BLaER1 (cell line): Measurements from ENCODE around the gene SUSD1.

Source experiments
- H3K27ac ChIP-seq: shearing (Covaris generic); formaldehyde crosslinking; 2 replicates; pipeline ENCODE4 v1.8.1; 2022
- H3K27me3 ChIP-seq: shearing (Covaris generic); formaldehyde crosslinking; 2 replicates; pipeline ENCODE4 v1.8.1; 2022
- H3K36me3 ChIP-seq: shearing (Covaris generic); formaldehyde crosslinking; 2 replicates; pipeline ENCODE4 v1.8.1; 2022
- H3K4me1 ChIP-seq: shearing (Covaris generic); formaldehyde crosslinking; 2 replicates; pipeline ENCODE4 v1.8.1; 2022
- H3K4me2 ChIP-seq: shearing (Covaris generic); formaldehyde crosslinking; 2 replicates; pipeline ENCODE4 v1.8.1; 2022
- H3K4me3 ChIP-seq: shearing (Covaris generic); formaldehyde crosslinking; 2 replicates; pipeline ENCODE4 v1.8.1; 2022
- H3K9ac ChIP-seq: shearing (Covaris generic); formaldehyde crosslinking; 2 replicates; pipeline ENCODE4 v1.8.1; 2022
- H3K9me3 ChIP-seq: shearing (Covaris generic); formaldehyde crosslinking; 2 replicates; pipeline ENCODE4 v1.8.1; 2022
- H4K20me1 ChIP-seq: shearing (Covaris generic); formaldehyde crosslinking; 2 replicates; pipeline ENCODE4 v1.8.1; 2022
- Cebpa-rat ChIP-seq: shearing (Covaris generic); IDR thresholded peaks from 2 replicates; pipeline ENCODE4 v1.8.1; 2022

Gene SUSD1

GRCh38 chr9:112159781-112160180 lies 15.3 kb downstream of the SUSD1 start:
- no peak overlapping the region for H3K9ac ChIP-seq
- no peaks in the 10 kb centered on the region for H3K9me3 ChIP-seq
- H3K4me3 ChIP-seq, result no peak overlapping the region
- H3K4me1 ChIP-seq, result peaks cover 8% of the 10 kb centered on the region; the same call in 1 of the 2 replicates
- H3K27ac ChIP-seq, result no peak overlapping the region
- no peaks in the 10 kb centered on the region; the same call in 1 of the 2 replicates for H4K20me1 ChIP-seq
- TF ChIP-seq Cebpa-rat, result no peak
- no peak overlapping the region for H3K4me2 ChIP-seq
- peaks cover 8% of the 10 kb centered on the region; the same call in 1 of the 2 replicates for H3K36me3 ChIP-seq
- H3K27me3 ChIP-seq, result no peaks in the 10 kb centered on the region

GRCh38 chr9:112158656-112159367 lies 16.3 kb downstream of the SUSD1 start:
- Histone ChIP-seq H4K20me1 (no peaks in the 10 kb centered on the region; the same call in 1 of the 2 replicates), H3K4me3 (no peak overlapping the region), H3K9ac (no peak overlapping the region), H3K9me3 (no peaks in the 10 kb centered on the region), H3K27ac (no peak overlapping the region), H3K27me3 (no peaks in the 10 kb centered on the region), H3K4me1 (peaks cover 8% of the 10 kb centered on the region; the same call in 1 of the 2 replicates), H3K4me2 (no peak overlapping the region), H3K36me3 (peaks cover 17% of the 10 kb centered on the region; the same call in 1 of the 2 replicates)
- no peak for TF ChIP-seq Cebpa-rat

- Histone ChIP-seq H3K4me3 (no peak overlapping the region), H3K9me3 (no peaks in the 10 kb centered on the region), H3K27ac (no peak overlapping the region), H3K36me3 (peaks cover 22% of the 10 kb centered on the region; the same call in 1 of the 2 replicates), H4K20me1 (no peaks in the 10 kb centered on the region; the same call in 1 of the 2 replicates), H3K4me1 (peaks cover 6% of the 10 kb centered on the region; the same call in 1 of the 2 replicates), H3K27me3 (no peaks in the 10 kb centered on the region), H3K4me2 (no peak overlapping the region), H3K9ac (no peak overlapping the region)
- no peak for TF ChIP-seq Cebpa-rat
These were observed 17.1 kb downstream of the SUSD1 start for GRCh38 chr9:112157961-112158360.

- no peaks in the 10 kb centered on the region for H3K9me3 ChIP-seq
- no peaks in the 10 kb centered on the region for H4K20me1 ChIP-seq
- no peaks in the 10 kb centered on the region for H3K27me3 ChIP-seq
- no peak overlapping the region for H3K4me2 ChIP-seq
- H3K9ac ChIP-seq, result no peak overlapping the region
- H3K4me1 ChIP-seq, result no peaks in the 10 kb centered on the region
- H3K4me3 ChIP-seq, result no peak overlapping the region
- peaks cover 24% of the 10 kb centered on the region; the same call in 1 of the 2 replicates for H3K36me3 ChIP-seq
- no peak overlapping the region for H3K27ac ChIP-seq
- no peak for TF ChIP-seq Cebpa-rat
These were observed 18.0 kb downstream of the SUSD1 start for GRCh38 chr9:112157087-112157486.

GRCh38 chr9:112149211-112149610 lies 25.9 kb downstream of the SUSD1 start:
- Histone ChIP-seq H3K4me1 (no peaks in the 10 kb centered on the region), H3K36me3 (peaks cover 57% of the 10 kb centered on the region), H3K4me2 (no peak overlapping the region), H3K9ac (no peak overlapping the region), H3K27ac (no peak overlapping the region), H3K4me3 (no peak overlapping the region), H4K20me1 (no peaks in the 10 kb centered on the region), H3K9me3 (no peaks in the 10 kb centered on the region), H3K27me3 (no peaks in the 10 kb centered on the region)
- no peak for TF ChIP-seq Cebpa-rat

- H3K4me2 ChIP-seq, result no peak overlapping the region
- no peak for TF ChIP-seq Cebpa-rat
- no peak overlapping the region for H3K27ac ChIP-seq
- H3K4me3 ChIP-seq, result no peak overlapping the region
- no peaks in the 10 kb centered on the region for H3K4me1 ChIP-seq
- H4K20me1 ChIP-seq, result no peaks in the 10 kb centered on the region
- no peaks in the 10 kb centered on the region for H3K9me3 ChIP-seq
- no peak overlapping the region for H3K9ac ChIP-seq
- H3K27me3 ChIP-seq, result no peaks in the 10 kb centered on the region
- H3K36me3 ChIP-seq, result peaks cover 56% of the 10 kb centered on the region
These were observed 29.2 kb downstream of the SUSD1 start for GRCh38 chr9:112145886-112146285.

- H3K36me3 ChIP-seq, result peaks cover 56% of the 10 kb centered on the region
- TF ChIP-seq Cebpa-rat, result no peak
- no peaks in the 10 kb centered on the region for H3K27me3 ChIP-seq
- no peak overlapping the region for H3K9ac ChIP-seq
- H3K9me3 ChIP-seq, result no peaks in the 10 kb centered on the region
- no peaks in the 10 kb centered on the region for H3K4me1 ChIP-seq
- no peak overlapping the region for H3K27ac ChIP-seq
- no peak overlapping the region for H3K4me3 ChIP-seq
- no peaks in the 10 kb centered on the region for H4K20me1 ChIP-seq
- no peak overlapping the region for H3K4me2 ChIP-seq
These were observed 30.3 kb downstream of the SUSD1 start for GRCh38 chr9:112144807-112145206.

DNA sequence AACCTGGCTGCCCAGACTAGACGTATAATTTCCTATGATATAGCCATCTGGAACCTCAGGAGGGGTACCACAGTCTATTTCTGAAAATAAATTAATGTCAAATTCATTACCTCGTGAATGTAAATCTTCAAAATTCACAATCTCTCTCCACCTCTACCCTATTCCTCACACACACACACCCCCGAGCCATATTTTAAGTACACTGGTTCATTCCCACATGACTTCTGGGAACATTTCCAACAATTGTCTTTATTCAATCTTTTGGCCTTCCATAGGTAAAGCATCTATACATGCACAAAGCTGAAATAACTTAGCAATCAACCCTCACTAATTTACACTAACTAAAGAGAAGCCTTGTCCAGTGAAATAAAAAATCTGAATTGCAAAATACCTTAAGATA lies 32.7 kb downstream of the SUSD1 start:
- H3K27ac ChIP-seq, result no peak overlapping the region
- no peak overlapping the region for H3K9ac ChIP-seq
- no peak for TF ChIP-seq Cebpa-rat
- H4K20me1 ChIP-seq, result no peaks in the 10 kb centered on the region
- H3K36me3 ChIP-seq, result peaks cover 42% of the 10 kb centered on the region
- no peaks in the 10 kb centered on the region for H3K27me3 ChIP-seq
- H3K4me2 ChIP-seq, result no peak overlapping the region
- H3K9me3 ChIP-seq, result no peaks in the 10 kb centered on the region
- H3K4me1 ChIP-seq, result no peaks in the 10 kb centered on the region
- no peak overlapping the region for H3K4me3 ChIP-seq

DNA sequence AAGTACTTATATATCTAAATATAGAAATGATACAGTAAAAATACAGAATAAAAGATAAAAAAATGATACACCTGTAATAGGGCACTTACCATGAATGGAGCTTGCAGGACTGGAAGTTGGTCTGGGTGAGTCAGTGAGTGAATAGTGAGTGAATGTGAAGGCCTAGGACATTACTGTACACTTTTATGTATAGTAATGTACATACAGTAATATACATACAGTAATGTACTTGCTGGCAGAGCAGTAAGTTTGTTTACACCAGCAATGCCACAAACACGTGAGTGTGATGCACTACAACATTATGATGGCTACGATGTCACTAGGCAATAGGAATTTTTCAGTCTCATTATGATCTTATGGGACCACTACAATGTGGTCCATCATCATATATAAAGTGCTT lies 34.2 kb downstream of the SUSD1 start:
- Histone ChIP-seq H3K4me2 (no peak overlapping the region), H3K27ac (no peak overlapping the region), H4K20me1 (no peaks in the 10 kb centered on the region), H3K36me3 (peaks cover 38% of the 10 kb centered on the region), H3K27me3 (no peaks in the 10 kb centered on the region), H3K9ac (no peak overlapping the region), H3K4me1 (no peaks in the 10 kb centered on the region), H3K9me3 (no peaks in the 10 kb centered on the region), H3K4me3 (no peak overlapping the region)
- no peak for TF ChIP-seq Cebpa-rat

DNA sequence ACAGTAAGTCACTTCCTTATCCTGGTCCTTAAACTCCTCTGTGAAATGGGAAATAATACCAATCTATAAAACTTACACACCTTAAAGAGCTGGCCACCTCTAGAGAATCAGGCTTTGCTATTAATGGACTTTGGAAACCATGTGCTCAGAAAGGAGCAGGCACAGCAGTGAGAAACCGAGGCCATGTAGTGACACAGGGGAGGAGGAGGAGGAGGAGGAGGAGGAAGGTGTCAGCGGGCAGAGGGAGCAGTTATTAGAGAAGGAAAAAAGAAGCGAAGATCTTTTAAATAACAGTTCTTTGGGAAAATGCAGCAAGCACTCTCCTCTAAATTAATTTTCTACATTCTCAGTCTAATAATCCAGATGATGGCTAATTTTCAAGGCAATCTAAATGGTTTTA lies 38.0 kb downstream of the SUSD1 start:
- no peaks in the 10 kb centered on the region for H4K20me1 ChIP-seq

More for the DNA sequence above, 38.0 kb downstream of the SUSD1 start:
- Histone ChIP-seq H3K36me3 (peaks cover 44% of the 10 kb centered on the region), H3K9me3 (peaks cover 17% of the 10 kb centered on the region), H3K9ac (no peak overlapping the region), H3K27ac (no peak overlapping the region), H3K4me2 (no peak overlapping the region), H3K4me1 (no peaks in the 10 kb centered on the region), H3K27me3 (no peaks in the 10 kb centered on the region), H3K4me3 (no peak overlapping the region)
- no peak for TF ChIP-seq Cebpa-rat
